H1 (cell line): ENCODE measurements around the gene CUL4A. TPM values are rescaled to one million over a fixed set of nuclear protein-coding genes. Genes with fewer than 3 reads are reported as not detected.

Source experiments
- EZH2 ChIP-seq: fragments of 200-600 bp; sonication (generic); IDR thresholded peaks from 2 replicates; pipeline ENCODE4 v1.7.1; 2012; ENCODE audit warnings: low read depth, mild to moderate bottlenecking, moderate library complexity, low read length, inconsistent platforms; ENCODE audit not compliant: severe bottlenecking
- JUND ChIP-seq: IDR thresholded peaks from 2 replicates; pipeline ENCODE4 v1.6.1; 2011; ENCODE audit warnings: mild to moderate bottlenecking, improper control_type of control experiment, low read length
- MAFK ChIP-seq: IDR thresholded peaks from 2 replicates; pipeline ENCODE4 v1.6.1; 2012; ENCODE audit warnings: low read depth, mild to moderate bottlenecking, improper control_type of control experiment, low read length
- TEAD4 ChIP-seq: IDR thresholded peaks from 2 replicates; pipeline ENCODE4 v1.6.1; 2012; ENCODE audit warnings: low read depth, low read length, inconsistent platforms, mixed read lengths
- ZNF274 ChIP-seq: IDR thresholded peaks from 2 replicates; pipeline ENCODE4 v1.7.0; 2012; ENCODE audit warnings: low read length, borderline replicate concordance; ENCODE audit errors: extremely low read depth
- polyA plus RNA-seq, 7 experiments: library from polyadenylated mRNA; depleted of rRNA in 3 of 7; stranded (reverse) in 5 of 7; unstranded in 2 of 7; fragments of >200 nt in 5 of 7; fragments of 200-250 nt in 2 of 7; gene quantifications; 1 replicate in 5 of 7; 2 replicates in 1 of 7; 4 replicates in 1 of 7; pipeline versions ENCODE4 v1.2.1 to v1.2.3, GENCODE V29; 2011 to 2013; ENCODE audit warnings: missing spikeins in 2 of 7, mixed read lengths in 2 of 7
- total RNA-seq: library from RNA; stranded (reverse); fragmentation: NEBNext Ultra II Directional; extraction: Animal tissue kit (Norgen Biotek cat#: 25700); gene quantifications from 2 replicates; pipeline ENCODE4 v1.2.1, GENCODE V29; 2021

Gene CUL4A
- total and polyA plus RNA-seq, 2 of the 8 experiments (the other 6 are each of a cell fraction or from before 2014, with no cell fraction given), result 54.7 to 101 TPM

- TF ChIP-seq TEAD4 (no peak), EZH2 (no peak), ZNF274 (no peak), JUND (no peak), MAFK (no peak)
Measured at GRCh38 chr13:113273851-113274590, 64.6 kb downstream of the CUL4A start (continued).
